Measurements from ENCODE around the gene ATRN. TPM values are rescaled to one million over a fixed set of nuclear protein-coding genes. Genes with fewer than 3 reads are reported as not detected.

ATRN gene
- total and polyA plus RNA-seq, 2 donors from 2014 or later: 15.7 to 48.1 TPM

DNA sequence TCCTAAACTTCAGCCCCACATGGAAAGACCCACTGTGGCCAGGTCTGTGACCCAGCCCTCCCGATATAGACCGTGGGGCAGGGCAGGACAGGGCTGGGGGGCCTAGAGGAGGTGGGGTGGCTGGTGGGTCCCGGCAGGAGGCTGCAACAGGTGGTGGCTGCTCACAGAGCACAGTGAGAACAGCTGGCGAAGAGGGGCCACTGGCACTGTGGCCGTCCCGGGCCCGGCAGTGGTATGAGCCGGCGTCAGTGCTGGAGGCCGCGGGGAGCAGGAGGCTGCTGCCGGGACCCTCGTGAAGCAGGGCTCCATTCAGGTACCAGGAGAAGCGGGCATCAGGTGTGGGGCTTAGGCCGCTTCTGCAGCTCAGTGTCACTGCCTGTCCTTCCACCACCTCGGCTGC lies 228.2 kb downstream of the ATRN start:
- H3K27ac ChIP-seq (ENCODE audit: low read depth in 2 of 2, low read length in 2 of 2): no peak overlapping the region
- TF ChIP-seq, protein P1, sequence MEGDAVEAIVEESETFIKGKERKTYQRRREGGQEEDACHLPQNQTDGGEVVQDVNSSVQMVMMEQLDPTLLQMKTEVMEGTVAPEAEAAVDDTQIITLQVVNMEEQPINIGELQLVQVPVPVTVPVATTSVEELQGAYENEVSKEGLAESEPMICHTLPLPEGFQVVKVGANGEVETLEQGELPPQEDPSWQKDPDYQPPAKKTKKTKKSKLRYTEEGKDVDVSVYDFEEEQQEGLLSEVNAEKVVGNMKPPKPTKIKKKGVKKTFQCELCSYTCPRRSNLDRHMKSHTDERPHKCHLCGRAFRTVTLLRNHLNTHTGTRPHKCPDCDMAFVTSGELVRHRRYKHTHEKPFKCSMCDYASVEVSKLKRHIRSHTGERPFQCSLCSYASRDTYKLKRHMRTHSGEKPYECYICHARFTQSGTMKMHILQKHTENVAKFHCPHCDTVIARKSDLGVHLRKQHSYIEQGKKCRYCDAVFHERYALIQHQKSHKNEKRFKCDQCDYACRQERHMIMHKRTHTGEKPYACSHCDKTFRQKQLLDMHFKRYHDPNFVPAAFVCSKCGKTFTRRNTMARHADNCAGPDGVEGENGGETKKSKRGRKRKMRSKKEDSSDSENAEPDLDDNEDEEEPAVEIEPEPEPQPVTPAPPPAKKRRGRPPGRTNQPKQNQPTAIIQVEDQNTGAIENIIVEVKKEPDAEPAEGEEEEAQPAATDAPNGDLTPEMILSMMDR (IDR thresholded peaks at IDR 0.05; ENCODE audit: borderline replicate concordance, extremely low read depth, insufficient read depth): no peak
- H3K9ac ChIP-seq (ENCODE audit: low read length in 3 of 3): no peak overlapping the region
- no peaks in the 10 kb centered on the region for H3K36me3 ChIP-seq (ENCODE audit: control insufficient read depth in 2 of 3, insufficient read depth in 3 of 3, low read length in 3 of 3)
- H3K27me3 ChIP-seq (ENCODE audit: control insufficient read depth, insufficient read depth, low read length): no peaks in the 10 kb centered on the region
- intact Hi-C loops (cut with DNase I): no loop called here
- H3K9me3 ChIP-seq (ENCODE audit: control insufficient read depth in 2 of 3, insufficient read depth in 1 of 3, low read length in 3 of 3): no peaks in the 10 kb centered on the region
- no peak overlapping the region for H3K4me3 ChIP-seq (ENCODE audit: low read length in 3 of 3)
- no peaks in the 10 kb centered on the region for H3K4me1 ChIP-seq (ENCODE audit: control insufficient read depth in 2 of 3, insufficient read depth in 2 of 3, low read depth in 1 of 3, low read length in 3 of 3)
- DNase-seq (peak in 1 of 5 donors; percentile 64), FAIRE-seq (no peak)

Other genes with a start within 250 kb of the ATRN start
- 7.6 TPM for gene SLC4A11, start 231.8 kb upstream of the ATRN start, total RNA-seq
- gene SLC4A11, start 231.8 kb upstream of the ATRN start, polyA plus RNA-seq (ENCODE audit: insufficient read depth, low read depth, low replicate concordance): 14.8 TPM
- gene DNAAF9, start 63.3 kb upstream of the ATRN start, total RNA-seq: 25.2 TPM
- 7.3 TPM for gene DNAAF9, start 63.3 kb upstream of the ATRN start, polyA plus RNA-seq (ENCODE audit: insufficient read depth, low read depth, low replicate concordance)
- not detected for gene GFRA4, start 192.4 kb downstream of the ATRN start, total RNA-seq
- gene GFRA4, start 192.4 kb downstream of the ATRN start, polyA plus RNA-seq (ENCODE audit: insufficient read depth, low read depth, low replicate concordance): 0.56 TPM
- 4.3 TPM for gene ADAM33, start 211.0 kb downstream of the ATRN start, total RNA-seq
- gene ADAM33, start 211.0 kb downstream of the ATRN start, polyA plus RNA-seq (ENCODE audit: insufficient read depth, low read depth, low replicate concordance): 4.1 TPM
- gene SIGLEC1, start 241.6 kb downstream of the ATRN start, total RNA-seq: 20.2 TPM
- gene SIGLEC1, start 241.6 kb downstream of the ATRN start, polyA plus RNA-seq (ENCODE audit: insufficient read depth, low read depth, low replicate concordance): 2.4 TPM